Right cardiac atrium (tissue), 5 donors: Measurements from ENCODE around the gene DTNB. TPM values are rescaled to one million over a fixed set of nuclear protein-coding genes. Genes with fewer than 3 reads are reported as not detected.
"Not testable (repeated sequence)": the region's sequence is repeated elsewhere in the genome, so short reads cannot be mapped to it uniquely, and the experiment has no call there.

ENCODE experiments used
- ATAC-seq, 2 donors: fragments of 200-7000 bp; cut with Tn5 transposase; one replicate each; pipeline versions ENCODE4 v1.8.0 to v1.9.1; 2020; ENCODE audit warnings: moderate library complexity in 2 of 2, mild to moderate bottlenecking in 1 of 2
- DNase-seq, 3 donors: peaks; one replicate each; pipeline ENCODE4 v3.0.0-alpha.2; 2020
- H3K27ac ChIP-seq: one replicate; pipeline ENCODE4 v1.5.1; 2013; ENCODE audit warnings: mild to moderate bottlenecking, low read length, control low read depth, moderate library complexity
- H3K27me3 ChIP-seq: one replicate; pipeline ENCODE4 v1.6.1; 2013; ENCODE audit not compliant: control insufficient read depth, insufficient read depth
- H3K4me1 ChIP-seq: one replicate; pipeline ENCODE4 v1.6.1; 2013; ENCODE audit warnings: low read length; ENCODE audit not compliant: control insufficient read depth, insufficient read depth
- H3K4me3 ChIP-seq: one replicate; pipeline ENCODE4 v1.5.1; 2013; ENCODE audit warnings: low read length, control low read depth
- H3K9me3 ChIP-seq: one replicate; pipeline ENCODE4 v1.6.1; 2013; ENCODE audit warnings: low read length; ENCODE audit not compliant: control insufficient read depth
- WGBS: extraction: QIAGEN DNeasy Blood & Tissue Kit; methylation state at CpG from one replicate; pipeline ENCODE4 v1.1.7; 2013; 5-methylcytosine and 5-hydroxymethylcytosine counted together
- intact Hi-C, 4 donors: fragments of 100-400 bp; cut with DNase I; formaldehyde crosslinking; loops; one replicate each; pipeline versions ENCODE4 v1.11.0 to v1.14.0; 2022 to 2023
- long read RNA-seq, 4 donors: library from polyadenylated mRNA; unstranded; transcript quantifications; one replicate each; pipeline ENCODE4 v2.0.0, GENCODE V29; 2020 to 2021
- polyA plus RNA-seq: library from polyadenylated mRNA; stranded (reverse); fragments of 200-250 nt; gene quantifications from one replicate; pipeline ENCODE4 v1.2.3, GENCODE V29; 2013
- total RNA-seq, 4 donors: library from RNA; stranded (reverse); fragmentation: NEBNext Ultra II Directional; extraction: Animal tissue kit (Norgen Biotek cat#: 25700); gene quantifications; one replicate each; pipeline ENCODE4 v1.2.1, GENCODE V29; 2021
- donor health status: healthy with polysubstance abuse.
- donor health status: DM: no; HTN: yes; CAD: no.
- donor health status: DM: no; HTN: no; CAD: no.
- donor health status: DM: no; HTN: yes; CAD: no; lungs with severe emphysema.
- donor health status: DM: yes; HTN: yes; CAD: no.

Gene DTNB
- 1 to 10 TPM; 5.6 to 8.1 (median 6.2) TPM for total RNA-seq
- polyA plus RNA-seq, result 3.6 TPM
- long read RNA-seq, donor 1, partial matches to known transcripts, result 2 of 12 reads
- long read RNA-seq, donor 1, other reads (novel, unspliced or antisense), result 10 of 12 reads
- long read RNA-seq, donor 2, partial matches to known transcripts, result 1 of 6 reads
- long read RNA-seq, donor 2, other reads (novel, unspliced or antisense), result 5 of 6 reads
- long read RNA-seq, donor 3, partial matches to known transcripts, result 0 of 15 reads
- long read RNA-seq, donor 3, other reads (novel, unspliced or antisense), result 15 of 15 reads
- long read RNA-seq, donor 4, partial matches to known transcripts, result 2 of 8 reads
- long read RNA-seq, donor 4, other reads (novel, unspliced or antisense), result 6 of 8 reads

- Histone ChIP-seq H3K4me3 (peak within 1 kb of the TSS; percentile 76), H3K27me3 (no peaks in the 10 kb centered on the region), H3K9me3 (no peaks in the 10 kb centered on the region), H3K27ac (peak within 1 kb of the TSS; percentile 55), H3K4me1 (no peaks in the 10 kb centered on the region)
- under 1% methylated on average over 111 of the region's 111 CpGs for WGBS
- intact Hi-C loops, result no loop called here
- ATAC-seq (peak; percentile 89 to 91), DNase-seq (peak; percentile 81 to 93 (median 93))
Observed at GRCh38 chr2:25673300-25674076, at the start of gene DTNB. TSS of gene DTNB (minus strand) at chr2:25673577. CDS start at chr2:25652660, 20,917 bp downstream.

GRCh38 chr2:25722224-25722623 lies 48.8 kb upstream of the DTNB start:
- H3K27ac ChIP-seq, result no peak overlapping the region
- 75% methylated on average over 3 of the region's 3 CpGs for WGBS
- ATAC-seq (no peak), DNase-seq (no peak)
- intact Hi-C loops, result no loop called here
- no peaks in the 10 kb centered on the region for H3K27me3 ChIP-seq
- H3K4me1 ChIP-seq, result no peaks in the 10 kb centered on the region
- H3K4me3 ChIP-seq, result no peak overlapping the region
- no peaks in the 10 kb centered on the region for H3K9me3 ChIP-seq

- DNase-seq, result no peak
- intact Hi-C loops, result no loop called here
- Histone ChIP-seq H3K9me3 (no peaks in the 10 kb centered on the region), H3K4me3 (no peak overlapping the region), H3K27ac (no peak overlapping the region), H3K27me3 (no peaks in the 10 kb centered on the region), H3K4me1 (no peaks in the 10 kb centered on the region)
- ATAC-seq, result no peak
- WGBS, result 92% methylated on average over 1 of the region's 1 CpG
Observed at GRCh38 chr2:25720575-25720974, 47.2 kb upstream of the DTNB start.

GRCh38 chr2:25714740-25715139 lies 41.4 kb upstream of the DTNB start:
- intact Hi-C loops, result no loop called here
- no peaks in the 10 kb centered on the region for H3K4me1 ChIP-seq
- no peak overlapping the region for H3K4me3 ChIP-seq
- WGBS, result 75% methylated on average over 1 of the region's 1 CpG
- no peak for ATAC-seq
- no peak overlapping the region for H3K27ac ChIP-seq
- DNase-seq, result no peak
- H3K27me3 ChIP-seq, result no peaks in the 10 kb centered on the region
- no peaks in the 10 kb centered on the region for H3K9me3 ChIP-seq

- DNase-seq (no peak), ATAC-seq (no peak)
- H3K27me3 ChIP-seq, result no peaks in the 10 kb centered on the region
- intact Hi-C loops, result no loop called here
- H3K4me3 ChIP-seq, result no peak overlapping the region
- no peak overlapping the region for H3K27ac ChIP-seq
- H3K4me1 ChIP-seq, result no peaks in the 10 kb centered on the region
- no peaks in the 10 kb centered on the region for H3K9me3 ChIP-seq
- 69% methylated on average over 5 of the region's 5 CpGs for WGBS
Observed at GRCh38 chr2:25712455-25712854, 39.1 kb upstream of the DTNB start.

GRCh38 chr2:25711675-25712354 lies 38.4 kb upstream of the DTNB start:
- WGBS, result 7% methylated on average over 12 of the region's 12 CpGs
- DNase-seq, result no peak
- H3K27ac ChIP-seq, result no peak overlapping the region
- no peaks in the 10 kb centered on the region for H3K27me3 ChIP-seq
- no peaks in the 10 kb centered on the region for H3K9me3 ChIP-seq
- H3K4me1 ChIP-seq, result no peaks in the 10 kb centered on the region
- intact Hi-C loops, result no loop called here
- peak overlapping the region; percentile 20 for H3K4me3 ChIP-seq
- ATAC-seq, result no peak

- Histone ChIP-seq H3K4me3 (no peak overlapping the region), H3K27me3 (no peaks in the 10 kb centered on the region), H3K27ac (no peak overlapping the region), H3K9me3 (no peaks in the 10 kb centered on the region), H3K4me1 (no peaks in the 10 kb centered on the region)
- ATAC-seq (no peak), DNase-seq (no peak)
- intact Hi-C loops, result no loop called here
- WGBS, result 91% methylated on average over 3 of the region's 3 CpGs
Observed at GRCh38 chr2:25710750-25711149, 37.4 kb upstream of the DTNB start.

GRCh38 chr2:25709349-25709748 lies 36.0 kb upstream of the DTNB start:
- intact Hi-C loops, result no loop called here
- Histone ChIP-seq H3K27ac (no peak overlapping the region), H3K4me1 (no peaks in the 10 kb centered on the region), H3K27me3 (no peaks in the 10 kb centered on the region), H3K9me3 (no peaks in the 10 kb centered on the region), H3K4me3 (no peak overlapping the region)
- WGBS, result 85% methylated on average over 2 of the region's 2 CpGs
- ATAC-seq, result no peak
- no peak for DNase-seq

- no peak for DNase-seq
- intact Hi-C loops, result no loop called here
- no peaks in the 10 kb centered on the region for H3K9me3 ChIP-seq
- no peaks in the 10 kb centered on the region for H3K27me3 ChIP-seq
- H3K4me3 ChIP-seq, result no peak overlapping the region
- no peak overlapping the region for H3K27ac ChIP-seq
- ATAC-seq, result no peak
- 54% methylated on average over 5 of the region's 5 CpGs for WGBS
- H3K4me1 ChIP-seq, result no peaks in the 10 kb centered on the region
Observed at GRCh38 chr2:25707927-25708590, 34.7 kb upstream of the DTNB start.

GRCh38 chr2:25705575-25705974 lies 32.2 kb upstream of the DTNB start:
- H3K4me1 ChIP-seq, DNase-seq, H3K4me3 ChIP-seq, H3K9me3 ChIP-seq, ATAC-seq, H3K27me3 ChIP-seq, H3K27ac ChIP-seq, intact Hi-C loops: not testable (repeated sequence)
- WGBS, result 95% methylated on average over 33 of the region's 33 CpGs
